Stimulated activated CD4-positive, alpha-beta T cell treated with anti-CD3 and anti-CD28 coated beads, TNF-alpha, amount 100 ng/mL, for 24 hours (primary cell): Measurements from ENCODE around the gene GIT1.

Experiments
- DNase-seq, 3 experiments: peaks; one replicate each; pipeline ENCODE4 v3.0.0-alpha.2; 2020; ENCODE audit warnings: low read depth in 3 of 3

GIT1 gene

GRCh38 chr17:29526322-29526721 is 63.1 kb downstream of the GIT1 start:
- no peak for DNase-seq

DNA sequence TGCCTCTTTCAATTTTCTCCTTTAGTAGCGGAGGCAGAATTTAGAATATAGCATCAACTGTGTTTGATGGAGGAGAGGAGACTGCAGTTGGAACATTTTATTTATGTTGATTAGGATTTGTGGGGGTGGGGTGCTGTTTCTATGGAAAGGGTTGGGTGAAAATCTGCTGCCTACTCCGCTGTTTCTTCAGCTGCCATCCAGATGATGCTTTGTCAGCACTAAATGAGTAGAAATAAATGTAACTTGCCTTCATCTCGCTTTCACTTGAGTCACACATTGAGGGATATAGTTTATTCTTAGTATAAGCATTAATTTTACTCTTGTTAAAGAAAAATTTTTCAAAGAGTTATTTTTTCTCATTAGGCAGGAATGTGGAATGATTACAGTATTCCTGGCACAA is 64.8 kb downstream of the GIT1 start:
- DNase-seq, result no peak
